Thyroid gland (tissue), 4 donors: ENCODE measurements around the gene MINK1.
"Not testable (repeated sequence)": the region's sequence is repeated elsewhere in the genome, so short reads cannot be mapped to it uniquely, and the experiment has no call there.

Experiments
- POLR2A ChIP-seq, 2 donors: fragments of 450-650 bp; IDR thresholded peaks; one replicate each; pipeline ENCODE4 v1.6.1; 2017; ENCODE audit warnings: antibody characterized with exemption in 2 of 2, mild to moderate bottlenecking in 2 of 2, moderate library complexity in 1 of 2
- TF ChIP-seq, protein P1 (sequence below), 6 experiments: fragments of 200-600 bp in 3 of 6; fragments of 450-650 bp in 3 of 6; sonication (generic) in 3 of 6; IDR thresholded peaks; one replicate each; pipeline ENCODE4 v1.5.1; 2016 to 2019; ENCODE audit warnings: antibody characterized with exemption in 6 of 6, mild to moderate bottlenecking in 2 of 6, inconsistent platforms in 1 of 6, moderate library complexity in 1 of 6

DNA sequence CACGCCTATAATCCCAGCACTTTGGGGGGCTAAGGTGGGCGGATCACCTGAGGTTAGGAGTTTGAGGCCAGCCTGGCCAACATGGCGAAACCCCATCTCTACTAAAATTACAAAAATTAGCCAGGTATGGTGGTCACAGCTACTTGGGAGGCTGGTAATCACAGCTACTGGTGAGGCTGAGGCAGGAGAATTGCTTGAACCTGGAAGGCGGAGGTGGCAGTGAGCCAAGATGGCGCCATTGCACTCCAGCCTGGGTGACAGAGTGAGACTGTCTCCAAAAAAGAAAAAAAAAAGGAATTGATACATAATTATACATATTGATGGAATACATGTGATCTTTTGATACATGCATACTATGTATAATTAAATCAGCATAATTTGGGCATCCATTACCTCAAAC, 34.4 kb downstream of the MINK1 start:
- not testable (repeated sequence) for TF ChIP-seq POLR2A (IDR thresholded peaks at IDR 0.05)
- TF ChIP-seq, protein P1, sequence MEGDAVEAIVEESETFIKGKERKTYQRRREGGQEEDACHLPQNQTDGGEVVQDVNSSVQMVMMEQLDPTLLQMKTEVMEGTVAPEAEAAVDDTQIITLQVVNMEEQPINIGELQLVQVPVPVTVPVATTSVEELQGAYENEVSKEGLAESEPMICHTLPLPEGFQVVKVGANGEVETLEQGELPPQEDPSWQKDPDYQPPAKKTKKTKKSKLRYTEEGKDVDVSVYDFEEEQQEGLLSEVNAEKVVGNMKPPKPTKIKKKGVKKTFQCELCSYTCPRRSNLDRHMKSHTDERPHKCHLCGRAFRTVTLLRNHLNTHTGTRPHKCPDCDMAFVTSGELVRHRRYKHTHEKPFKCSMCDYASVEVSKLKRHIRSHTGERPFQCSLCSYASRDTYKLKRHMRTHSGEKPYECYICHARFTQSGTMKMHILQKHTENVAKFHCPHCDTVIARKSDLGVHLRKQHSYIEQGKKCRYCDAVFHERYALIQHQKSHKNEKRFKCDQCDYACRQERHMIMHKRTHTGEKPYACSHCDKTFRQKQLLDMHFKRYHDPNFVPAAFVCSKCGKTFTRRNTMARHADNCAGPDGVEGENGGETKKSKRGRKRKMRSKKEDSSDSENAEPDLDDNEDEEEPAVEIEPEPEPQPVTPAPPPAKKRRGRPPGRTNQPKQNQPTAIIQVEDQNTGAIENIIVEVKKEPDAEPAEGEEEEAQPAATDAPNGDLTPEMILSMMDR (IDR thresholded peaks at IDR 0.05), result not testable (repeated sequence)
